Measurements from ENCODE around the gene EPHA6. TPM values are rescaled to one million over a fixed set of nuclear protein-coding genes. Genes with fewer than 3 reads are reported as not detected.

The EPHA6 gene
- total and polyA plus RNA-seq, 12 donors = 0.21 to 0.88 (median 0.59) TPM; not detected in 3

DNA sequence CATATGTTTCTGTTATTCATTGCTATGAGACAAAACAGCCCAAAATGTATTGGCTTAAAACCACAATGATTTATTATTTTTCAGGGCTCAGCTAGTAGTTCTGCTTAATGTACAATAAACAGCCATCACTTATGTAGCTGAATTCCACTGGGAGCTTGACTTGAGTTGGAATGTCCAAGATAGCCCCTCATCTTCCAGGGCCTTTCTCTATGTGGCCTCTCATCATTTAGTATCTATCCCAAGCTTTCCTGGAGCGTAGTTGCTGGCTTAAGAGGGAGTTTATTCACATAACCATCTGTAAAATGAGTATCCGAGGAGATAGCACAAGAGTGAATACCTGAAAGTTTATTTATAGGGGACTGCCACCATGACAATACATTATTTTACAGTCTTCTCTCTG lies 176.8 kb downstream of the EPHA6 start:
- no peaks in the 10 kb centered on the region for H3K36me3 ChIP-seq
- no peak overlapping the region for H3K4me3 ChIP-seq
- intact Hi-C loops (cut with DNase I) = no loop called here
- DNase-seq (no peak), ATAC-seq (no peak)
- peaks cover 0 to 8% (median 0%) of the 10 kb centered on the region in 11 donors for H3K9me3 ChIP-seq
- WGBS, 2 donors = 65 to 79% methylated on average over 2 of the region's 2 CpGs
- TF ChIP-seq, protein P1, sequence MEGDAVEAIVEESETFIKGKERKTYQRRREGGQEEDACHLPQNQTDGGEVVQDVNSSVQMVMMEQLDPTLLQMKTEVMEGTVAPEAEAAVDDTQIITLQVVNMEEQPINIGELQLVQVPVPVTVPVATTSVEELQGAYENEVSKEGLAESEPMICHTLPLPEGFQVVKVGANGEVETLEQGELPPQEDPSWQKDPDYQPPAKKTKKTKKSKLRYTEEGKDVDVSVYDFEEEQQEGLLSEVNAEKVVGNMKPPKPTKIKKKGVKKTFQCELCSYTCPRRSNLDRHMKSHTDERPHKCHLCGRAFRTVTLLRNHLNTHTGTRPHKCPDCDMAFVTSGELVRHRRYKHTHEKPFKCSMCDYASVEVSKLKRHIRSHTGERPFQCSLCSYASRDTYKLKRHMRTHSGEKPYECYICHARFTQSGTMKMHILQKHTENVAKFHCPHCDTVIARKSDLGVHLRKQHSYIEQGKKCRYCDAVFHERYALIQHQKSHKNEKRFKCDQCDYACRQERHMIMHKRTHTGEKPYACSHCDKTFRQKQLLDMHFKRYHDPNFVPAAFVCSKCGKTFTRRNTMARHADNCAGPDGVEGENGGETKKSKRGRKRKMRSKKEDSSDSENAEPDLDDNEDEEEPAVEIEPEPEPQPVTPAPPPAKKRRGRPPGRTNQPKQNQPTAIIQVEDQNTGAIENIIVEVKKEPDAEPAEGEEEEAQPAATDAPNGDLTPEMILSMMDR (IDR thresholded peaks at IDR 0.05) = no peak
- H3K27me3 ChIP-seq = no peaks in the 10 kb centered on the region
- no peak overlapping the region for H3K27ac ChIP-seq
- H3K4me1 ChIP-seq = no peaks in the 10 kb centered on the region

DNA sequence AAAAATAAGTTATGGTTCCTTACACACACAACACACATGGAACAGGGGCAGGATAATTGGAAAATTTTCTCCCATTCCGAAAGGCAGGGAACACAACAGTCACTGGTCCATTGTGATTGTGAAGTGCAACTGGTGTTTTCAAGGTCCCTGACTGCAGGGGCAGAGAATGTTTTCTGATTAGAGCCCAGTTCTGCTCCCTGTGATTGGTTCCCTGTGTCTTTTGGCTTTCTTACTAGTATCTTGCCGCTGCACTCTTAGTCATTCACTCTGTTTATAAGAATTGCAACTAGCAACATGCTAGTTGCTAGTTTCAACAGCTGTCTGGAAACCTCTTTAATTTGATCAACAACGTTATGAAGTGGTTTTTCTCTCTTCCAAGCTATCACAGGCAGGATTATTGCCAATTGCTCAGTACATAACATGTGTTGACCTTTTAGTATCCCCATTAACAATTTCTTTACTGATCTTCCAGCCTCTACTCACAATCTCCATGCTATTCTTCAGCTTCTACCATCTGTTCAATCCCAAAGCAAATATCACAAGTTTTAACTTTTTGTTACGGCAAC lies 177.5 kb downstream of the EPHA6 start:
- Histone ChIP-seq H3K27me3 (no peaks in the 10 kb centered on the region), H3K4me3 (no peak overlapping the region), H3K27ac (no peak overlapping the region), H3K9me3 (peaks cover 0 to 10% (median 0%) of the 10 kb centered on the region in 11 donors), H3K36me3 (no peaks in the 10 kb centered on the region), H3K4me1 (no peaks in the 10 kb centered on the region)
- ATAC-seq (peak in 4 of 8 donors; percentile 29 to 55 (median 46)), DNase-seq (no peak)
- intact Hi-C loops (cut with DNase I) = no loop called here
- WGBS, 2 donors = 67 to 69% methylated on average over 4 of the region's 4 CpGs
- TF ChIP-seq, protein P1 (IDR thresholded peaks at IDR 0.05) = no peak

DNA sequence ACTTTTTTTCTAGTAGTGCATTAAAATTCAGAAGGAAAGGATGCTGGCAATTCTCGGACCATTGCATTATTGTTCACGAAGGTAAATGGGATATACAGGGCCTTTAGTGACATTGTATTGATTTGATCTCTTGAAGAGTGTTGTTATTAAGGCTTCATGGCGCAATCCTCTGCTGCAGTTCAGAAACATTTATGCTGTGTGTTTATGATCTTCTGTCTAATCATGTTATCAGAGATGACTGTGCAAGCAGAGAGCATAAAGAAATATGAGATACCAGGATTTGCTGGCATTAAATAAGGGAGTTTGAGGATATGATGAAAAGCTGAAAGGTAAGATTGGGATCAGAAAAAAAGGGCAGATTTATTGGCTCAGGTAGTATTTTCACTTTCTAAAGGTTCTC lies 180.6 kb downstream of the EPHA6 start:
- TF ChIP-seq, protein P1 (IDR thresholded peaks at IDR 0.05) = no peak

DNA sequence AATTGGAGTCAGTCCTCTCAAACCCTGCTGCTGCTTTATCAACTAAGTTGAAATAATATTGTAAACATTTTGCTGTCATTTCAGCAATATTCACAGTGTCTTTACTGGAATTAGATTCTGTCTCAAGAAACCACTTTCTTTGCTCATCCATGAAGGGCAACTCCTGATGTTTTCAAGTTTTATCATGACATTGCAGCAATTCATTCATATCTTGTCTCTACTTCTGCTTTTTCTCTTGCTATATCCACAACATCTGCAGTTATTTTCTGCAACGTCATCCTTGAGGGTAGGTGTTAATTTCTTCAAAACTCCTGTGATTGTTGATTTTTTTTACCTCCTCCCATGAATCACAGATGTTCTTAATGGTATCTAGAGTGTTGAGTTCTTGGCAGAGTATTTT lies 181.6 kb downstream of the EPHA6 start:
- no peaks in the 10 kb centered on the region for H3K27me3 ChIP-seq
- DNase-seq (no peak), ATAC-seq (no peak)
- 47 to 73% methylated on average over 1 of the region's 1 CpG for WGBS, 2 donors
- no peaks in the 10 kb centered on the region for H3K36me3 ChIP-seq
- H3K4me1 ChIP-seq = no peaks in the 10 kb centered on the region
- H3K9me3 ChIP-seq = peaks cover 0 to 10% (median 2%) of the 10 kb centered on the region in 11 donors
- H3K4me3 ChIP-seq = no peak overlapping the region
- intact Hi-C loops (cut with DNase I) = no loop called here
- TF ChIP-seq, protein P1 (IDR thresholded peaks at IDR 0.05) = no peak
- no peak overlapping the region for H3K27ac ChIP-seq

More for the DNA sequence above, 180.6 kb downstream of the EPHA6 start:
- intact Hi-C loops (cut with DNase I) = no loop called here
- Histone ChIP-seq H3K27ac (no peak overlapping the region), H3K4me3 (no peak overlapping the region), H3K4me1 (no peaks in the 10 kb centered on the region), H3K9me3 (peaks cover 0 to 10% (median 2%) of the 10 kb centered on the region in 11 donors), H3K36me3 (no peaks in the 10 kb centered on the region), H3K27me3 (no peaks in the 10 kb centered on the region)
- DNase-seq (no peak), ATAC-seq (no peak)
- 88 to 90% methylated on average over 3 of the region's 3 CpGs for WGBS, 2 donors
